ENCODE measurements around the gene TEX9.

Gene TEX9

DNA sequence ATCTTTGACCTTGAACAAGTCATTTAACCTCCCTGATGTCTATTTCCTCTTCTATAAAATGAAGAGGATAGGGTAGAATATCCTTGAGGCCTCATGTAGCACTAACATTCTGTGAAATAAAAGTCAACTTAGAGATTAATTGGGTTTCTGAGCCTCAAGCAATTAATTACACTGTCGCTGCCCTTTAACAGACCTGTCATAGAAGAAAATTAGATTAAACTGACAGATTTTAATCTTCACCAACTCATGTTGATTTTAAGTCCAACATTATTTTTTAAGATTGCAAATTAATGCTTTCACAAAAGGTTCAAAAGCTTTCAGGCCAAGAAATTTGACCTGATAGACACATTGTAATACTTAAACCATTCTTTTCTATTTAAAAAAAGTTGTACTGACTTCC lies 107.8 kb downstream of the TEX9 start:
- H3K4me3 ChIP-seq (ENCODE audit: low read depth, low read length), result no peak overlapping the region
- TF ChIP-seq, protein P1, sequence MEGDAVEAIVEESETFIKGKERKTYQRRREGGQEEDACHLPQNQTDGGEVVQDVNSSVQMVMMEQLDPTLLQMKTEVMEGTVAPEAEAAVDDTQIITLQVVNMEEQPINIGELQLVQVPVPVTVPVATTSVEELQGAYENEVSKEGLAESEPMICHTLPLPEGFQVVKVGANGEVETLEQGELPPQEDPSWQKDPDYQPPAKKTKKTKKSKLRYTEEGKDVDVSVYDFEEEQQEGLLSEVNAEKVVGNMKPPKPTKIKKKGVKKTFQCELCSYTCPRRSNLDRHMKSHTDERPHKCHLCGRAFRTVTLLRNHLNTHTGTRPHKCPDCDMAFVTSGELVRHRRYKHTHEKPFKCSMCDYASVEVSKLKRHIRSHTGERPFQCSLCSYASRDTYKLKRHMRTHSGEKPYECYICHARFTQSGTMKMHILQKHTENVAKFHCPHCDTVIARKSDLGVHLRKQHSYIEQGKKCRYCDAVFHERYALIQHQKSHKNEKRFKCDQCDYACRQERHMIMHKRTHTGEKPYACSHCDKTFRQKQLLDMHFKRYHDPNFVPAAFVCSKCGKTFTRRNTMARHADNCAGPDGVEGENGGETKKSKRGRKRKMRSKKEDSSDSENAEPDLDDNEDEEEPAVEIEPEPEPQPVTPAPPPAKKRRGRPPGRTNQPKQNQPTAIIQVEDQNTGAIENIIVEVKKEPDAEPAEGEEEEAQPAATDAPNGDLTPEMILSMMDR (IDR thresholded peaks at IDR 0.05; ENCODE audit: low read depth, low read length, missing control alignments), result no peak
- no peak for DNase-seq (ENCODE audit: low read depth)

DNA sequence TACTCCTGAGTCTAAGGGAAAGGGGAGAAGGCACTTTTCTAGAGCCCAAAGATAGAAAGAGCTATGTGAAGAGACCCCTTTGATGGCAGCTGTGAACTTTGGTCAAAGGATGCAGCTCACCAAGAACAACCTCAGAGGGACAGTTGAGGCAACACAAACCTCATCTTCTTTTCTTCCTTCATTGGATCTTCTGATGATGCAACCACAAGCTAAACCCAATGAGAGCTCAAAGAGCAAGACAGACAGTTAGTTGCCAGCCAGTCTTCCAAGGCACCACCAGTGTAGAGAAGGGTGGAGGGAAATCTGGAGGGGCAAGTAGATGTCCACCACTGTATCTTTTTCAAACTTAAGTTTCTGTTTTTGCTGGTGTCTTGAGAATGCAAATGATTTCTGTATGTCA lies 110.1 kb downstream of the TEX9 start:
- no peak for DNase-seq (ENCODE audit: low read depth)
- TF ChIP-seq, protein P1 (IDR thresholded peaks at IDR 0.05; ENCODE audit: low read depth, low read length, missing control alignments), result no peak
- H3K4me3 ChIP-seq (ENCODE audit: low read depth, low read length), result no peak overlapping the region
